GM18873 (cell line): ENCODE measurements around the gene CCAR1.
"Not testable (repeated sequence)": the region's sequence is repeated elsewhere in the genome, so short reads cannot be mapped to it uniquely, and the experiment has no call there.

Experiments
- ATAC-seq: cut with Tn5 transposase; IDR thresholded peaks from one replicate; pipeline ENCODE4 v1.9.1; 2021; ENCODE audit warnings: mild to moderate bottlenecking, moderate library complexity, moderate number of reproducible peaks; ENCODE audit not compliant: unreplicated experiment, low FRiP score

CCAR1 gene, protein sequence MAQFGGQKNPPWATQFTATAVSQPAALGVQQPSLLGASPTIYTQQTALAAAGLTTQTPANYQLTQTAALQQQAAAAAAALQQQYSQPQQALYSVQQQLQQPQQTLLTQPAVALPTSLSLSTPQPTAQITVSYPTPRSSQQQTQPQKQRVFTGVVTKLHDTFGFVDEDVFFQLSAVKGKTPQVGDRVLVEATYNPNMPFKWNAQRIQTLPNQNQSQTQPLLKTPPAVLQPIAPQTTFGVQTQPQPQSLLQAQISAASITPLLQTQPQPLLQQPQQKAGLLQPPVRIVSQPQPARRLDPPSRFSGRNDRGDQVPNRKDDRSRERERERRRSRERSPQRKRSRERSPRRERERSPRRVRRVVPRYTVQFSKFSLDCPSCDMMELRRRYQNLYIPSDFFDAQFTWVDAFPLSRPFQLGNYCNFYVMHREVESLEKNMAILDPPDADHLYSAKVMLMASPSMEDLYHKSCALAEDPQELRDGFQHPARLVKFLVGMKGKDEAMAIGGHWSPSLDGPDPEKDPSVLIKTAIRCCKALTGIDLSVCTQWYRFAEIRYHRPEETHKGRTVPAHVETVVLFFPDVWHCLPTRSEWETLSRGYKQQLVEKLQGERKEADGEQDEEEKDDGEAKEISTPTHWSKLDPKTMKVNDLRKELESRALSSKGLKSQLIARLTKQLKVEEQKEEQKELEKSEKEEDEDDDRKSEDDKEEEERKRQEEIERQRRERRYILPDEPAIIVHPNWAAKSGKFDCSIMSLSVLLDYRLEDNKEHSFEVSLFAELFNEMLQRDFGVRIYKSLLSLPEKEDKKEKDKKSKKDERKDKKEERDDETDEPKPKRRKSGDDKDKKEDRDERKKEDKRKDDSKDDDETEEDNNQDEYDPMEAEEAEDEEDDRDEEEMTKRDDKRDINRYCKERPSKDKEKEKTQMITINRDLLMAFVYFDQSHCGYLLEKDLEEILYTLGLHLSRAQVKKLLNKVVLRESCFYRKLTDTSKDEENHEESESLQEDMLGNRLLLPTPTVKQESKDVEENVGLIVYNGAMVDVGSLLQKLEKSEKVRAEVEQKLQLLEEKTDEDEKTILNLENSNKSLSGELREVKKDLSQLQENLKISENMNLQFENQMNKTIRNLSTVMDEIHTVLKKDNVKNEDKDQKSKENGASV

DNA sequence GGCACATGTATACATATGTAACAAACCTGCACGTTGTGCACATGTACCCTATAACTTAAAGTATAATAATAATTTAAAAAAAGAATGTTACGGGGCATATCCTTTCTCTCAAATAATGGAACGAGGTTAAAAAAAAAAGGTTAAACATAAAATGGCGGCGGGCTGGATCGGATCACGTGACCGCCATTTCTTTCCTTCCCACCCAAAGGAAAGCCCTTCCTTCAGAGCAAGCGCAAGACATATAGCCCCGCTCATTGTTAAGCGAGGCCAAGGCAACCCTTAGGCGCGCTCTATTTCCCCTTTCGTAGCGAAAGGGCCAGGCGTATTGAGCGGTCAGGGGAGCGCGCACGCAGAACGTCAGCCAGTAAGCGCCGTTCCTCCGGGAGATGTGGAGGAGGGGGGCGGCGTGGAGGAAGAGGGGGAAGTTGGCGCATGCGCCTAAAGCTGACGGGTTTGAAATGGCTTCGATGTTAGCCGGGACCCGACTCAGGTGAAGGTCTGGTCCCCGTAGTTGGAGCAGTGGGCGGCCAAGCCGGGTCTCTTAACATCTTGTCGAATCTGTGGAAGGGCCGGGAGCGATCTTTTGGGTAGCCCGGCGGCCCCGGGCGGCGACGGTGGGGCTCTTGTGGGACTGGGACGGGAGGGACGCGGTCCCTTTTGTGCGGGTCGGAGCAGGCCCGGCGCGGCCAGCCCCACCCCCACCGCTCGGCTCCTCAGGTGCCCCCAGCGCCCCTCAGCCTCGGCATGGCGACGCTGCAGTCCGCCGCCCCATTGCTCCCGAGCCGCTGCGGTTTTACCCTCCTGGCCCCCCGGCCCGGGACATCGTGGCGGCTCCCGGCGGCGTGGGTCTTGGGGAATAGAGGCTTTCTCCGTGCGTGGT, at the start of gene CCAR1:
Gene CCAR1, plus strand, starts transcription at position 447 of the 880 bp plus-strand sequence. CDS start 1,266 bp downstream, outside the sequence.
- peak; percentile 97 for ATAC-seq

DNA sequence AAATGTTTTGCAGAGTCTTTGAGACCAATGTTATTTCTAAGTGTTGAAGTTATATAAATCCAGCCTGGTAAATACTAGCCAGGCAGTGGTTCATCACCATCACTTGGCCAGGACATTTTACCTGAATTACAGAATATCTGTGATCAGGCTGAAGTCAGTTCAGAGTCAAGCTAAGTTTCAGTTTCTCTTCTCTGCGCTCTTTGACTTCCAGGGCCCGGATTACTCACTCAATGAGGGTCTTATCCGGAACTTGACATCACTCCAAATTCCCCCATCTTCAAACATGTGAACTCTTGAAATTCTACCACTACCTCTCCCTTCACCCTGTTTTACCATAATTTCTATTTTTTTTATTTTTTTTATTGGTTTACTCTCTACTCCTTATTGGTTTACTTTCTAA, 36.6 kb upstream of the CCAR1 start:
- peak; percentile 59 for ATAC-seq

DNA sequence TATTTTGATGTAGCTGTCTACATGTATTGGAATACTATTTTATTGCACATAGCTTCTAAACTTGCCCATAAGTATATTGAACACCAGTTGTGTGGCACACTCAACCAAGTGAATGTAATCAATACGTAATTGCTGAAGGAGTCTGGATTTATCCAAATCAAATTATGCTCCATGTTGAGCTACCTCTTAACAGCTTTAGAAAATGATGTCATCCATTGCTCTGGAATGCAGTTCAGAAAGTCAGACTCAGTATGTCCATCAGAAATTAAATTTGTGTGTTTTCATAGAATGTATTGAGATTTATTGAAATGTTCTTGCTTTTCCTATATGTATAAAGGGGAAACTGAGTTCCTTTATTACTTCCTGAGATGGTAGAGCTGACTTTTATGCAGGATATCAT, 25.0 kb upstream of the CCAR1 start:
- ATAC-seq: no peak

DNA sequence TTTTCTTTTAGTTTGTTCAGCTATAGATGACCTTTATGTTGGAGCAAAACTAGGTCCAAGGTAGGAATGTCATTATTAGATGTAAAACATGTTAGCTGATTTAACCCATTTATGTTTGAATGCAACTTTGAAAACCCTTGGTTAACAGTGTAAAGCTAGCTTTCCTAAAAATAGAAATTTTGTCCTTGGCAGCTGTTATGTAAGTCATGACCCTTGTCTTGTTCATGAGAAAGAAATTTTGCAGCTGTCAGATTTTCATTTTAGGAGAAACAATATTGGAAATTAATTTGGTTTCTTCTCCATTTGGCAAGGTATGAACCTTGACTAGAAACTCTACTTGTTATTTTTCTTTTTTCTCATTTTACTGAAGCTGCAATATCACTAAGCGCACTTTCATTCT, 23.9 kb upstream of the CCAR1 start:
- ATAC-seq: no peak

DNA sequence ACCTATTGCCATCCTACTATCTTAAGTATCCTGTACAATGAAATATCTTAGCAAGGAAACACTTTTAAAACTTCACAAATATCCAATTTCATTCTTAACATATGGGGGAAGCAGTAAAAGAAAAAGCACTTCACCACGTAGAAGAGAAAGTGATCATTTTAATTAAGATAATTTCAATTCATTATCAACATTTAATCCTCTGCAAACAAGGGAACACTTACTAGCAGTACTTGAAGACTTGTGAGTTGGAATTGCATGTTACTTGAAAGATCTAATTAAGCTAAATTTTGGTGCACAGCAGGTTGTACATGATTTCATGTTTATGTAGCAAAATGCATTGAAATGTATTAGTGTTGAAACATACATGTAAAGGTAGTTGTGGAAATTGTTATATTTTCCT, 20.8 kb upstream of the CCAR1 start:
- no peak for ATAC-seq

DNA sequence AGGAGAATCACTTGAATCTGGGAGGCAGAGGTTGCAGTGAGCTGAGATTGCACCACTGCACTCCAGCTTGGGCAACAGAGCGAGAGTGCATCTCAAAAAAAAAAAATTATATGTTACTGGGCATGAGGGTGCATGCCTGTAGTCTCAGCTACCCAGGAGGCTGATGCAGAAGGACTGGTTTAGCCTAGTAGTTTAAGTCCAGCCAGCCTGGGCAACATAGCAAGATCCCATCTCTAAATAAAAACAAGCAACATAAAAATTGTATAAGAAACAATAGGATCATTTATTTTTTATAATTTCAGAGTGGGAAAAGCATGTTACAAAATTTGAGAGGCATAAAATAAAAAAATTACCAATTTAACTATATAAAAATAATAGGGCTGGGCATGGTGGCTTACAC, 15.5 kb upstream of the CCAR1 start:
- no peak for ATAC-seq

DNA sequence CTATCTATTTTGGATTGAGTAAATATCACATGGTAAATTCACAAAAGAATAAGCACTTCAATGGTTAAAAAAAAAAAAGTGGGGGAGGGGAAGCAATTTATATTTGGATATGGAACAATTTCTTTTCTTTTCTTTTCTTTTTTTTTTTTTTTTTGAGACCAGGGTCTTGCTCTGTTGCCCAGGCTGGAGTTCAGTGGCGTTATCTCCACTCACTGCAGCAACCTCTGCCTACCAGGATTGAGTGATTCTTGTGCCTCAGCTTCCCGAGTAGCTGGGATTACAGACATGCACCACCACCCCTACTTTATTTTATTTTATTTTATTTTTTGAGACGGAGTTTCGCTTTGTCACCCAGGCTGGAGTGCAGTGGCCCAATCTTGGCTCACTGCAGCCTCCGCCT, 12.1 kb upstream of the CCAR1 start:
- not testable (repeated sequence) for ATAC-seq

DNA sequence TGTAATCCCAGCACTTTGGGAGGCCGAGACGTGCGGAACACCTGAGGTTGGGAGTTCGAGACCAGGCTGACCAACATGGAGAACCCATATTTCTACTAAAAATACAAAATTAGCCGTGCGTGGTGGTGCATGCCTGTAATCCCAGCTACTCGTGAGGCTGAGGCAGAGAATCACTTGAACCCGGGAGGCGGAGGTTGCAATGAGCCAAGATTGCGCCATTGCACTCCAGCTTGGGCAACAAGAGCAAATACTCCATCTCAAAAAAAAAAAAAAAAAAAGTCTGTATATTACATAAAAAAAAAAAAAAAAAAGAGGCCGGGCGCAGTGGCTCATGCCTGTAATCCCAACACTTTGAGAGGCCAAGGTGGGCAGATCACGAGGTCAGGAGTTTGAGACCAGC, 8.0 kb upstream of the CCAR1 start:
- not testable (repeated sequence) for ATAC-seq

DNA sequence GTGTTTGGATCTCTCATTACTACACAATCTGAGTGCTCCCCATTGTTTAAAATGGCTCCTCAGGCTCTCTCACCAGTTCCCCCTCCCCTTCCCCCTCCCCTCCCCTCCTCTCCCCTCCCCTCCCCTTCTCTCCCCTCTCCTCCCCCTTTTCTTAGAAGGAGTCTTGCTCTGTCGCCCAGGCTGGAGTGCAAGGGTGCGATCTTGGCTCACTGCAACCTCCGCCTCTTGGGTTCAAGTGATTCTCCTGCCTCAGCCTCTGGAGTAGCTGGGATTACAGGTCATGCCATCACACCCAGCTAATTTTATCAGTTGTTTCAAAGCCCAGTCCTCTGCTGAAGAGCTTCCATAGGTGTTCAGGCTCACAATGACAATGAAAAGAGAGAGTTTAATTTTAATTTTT, 3.6 kb upstream of the CCAR1 start:
- ATAC-seq: no peak

DNA sequence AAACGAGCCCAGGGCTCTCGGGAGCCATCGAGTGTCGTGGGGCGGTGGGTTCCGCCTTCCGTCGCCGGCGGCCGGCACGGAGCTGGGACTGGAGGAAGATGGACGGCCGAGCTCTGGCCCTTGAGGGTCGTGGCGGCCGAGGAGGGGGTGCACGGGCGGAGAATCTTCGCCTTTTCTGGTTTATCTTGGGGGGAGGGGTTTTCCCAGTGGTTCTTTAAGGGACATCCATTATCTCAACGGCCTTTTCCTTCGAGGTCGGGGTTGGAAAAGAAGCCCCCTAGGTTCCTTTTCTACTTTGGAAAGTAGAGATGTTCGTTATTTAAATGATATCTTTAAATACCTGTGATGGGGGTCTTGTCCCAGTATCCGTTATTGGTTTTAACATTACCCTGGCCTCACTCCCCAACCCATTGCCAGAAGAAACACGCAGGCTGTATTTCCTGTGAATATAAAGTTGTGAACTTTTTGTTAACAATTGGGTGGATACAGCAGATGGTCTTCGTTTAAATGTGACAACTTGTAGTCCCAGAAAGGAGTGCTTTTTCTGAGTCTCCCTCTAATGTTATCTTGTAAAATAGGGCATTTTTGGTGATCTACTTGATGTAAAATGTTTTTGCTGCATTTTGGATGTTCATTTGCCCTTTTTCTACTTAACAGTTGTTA, 765 bp downstream of the CCAR1 start:
- ATAC-seq: peak; percentile 14

DNA sequence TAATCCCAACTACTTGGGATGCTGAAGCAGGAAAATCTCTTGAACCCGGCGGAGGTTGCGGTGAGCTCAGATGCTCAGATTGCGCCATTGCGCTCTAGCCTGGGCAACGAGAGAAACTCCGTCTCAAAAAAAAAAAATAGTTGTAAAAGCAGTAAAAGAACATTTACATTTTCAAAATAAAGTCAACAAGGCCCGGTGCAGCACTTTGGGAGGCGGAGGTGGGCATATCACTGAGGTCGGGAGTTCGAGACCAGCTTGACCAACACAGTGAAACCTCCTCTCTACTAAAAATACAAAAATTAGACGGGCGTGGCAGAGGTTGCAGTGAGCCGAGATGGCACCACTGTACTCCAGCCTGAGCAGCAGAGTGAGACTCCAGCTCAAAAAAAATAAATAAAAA, 4.0 kb downstream of the CCAR1 start:
- no peak for ATAC-seq

DNA sequence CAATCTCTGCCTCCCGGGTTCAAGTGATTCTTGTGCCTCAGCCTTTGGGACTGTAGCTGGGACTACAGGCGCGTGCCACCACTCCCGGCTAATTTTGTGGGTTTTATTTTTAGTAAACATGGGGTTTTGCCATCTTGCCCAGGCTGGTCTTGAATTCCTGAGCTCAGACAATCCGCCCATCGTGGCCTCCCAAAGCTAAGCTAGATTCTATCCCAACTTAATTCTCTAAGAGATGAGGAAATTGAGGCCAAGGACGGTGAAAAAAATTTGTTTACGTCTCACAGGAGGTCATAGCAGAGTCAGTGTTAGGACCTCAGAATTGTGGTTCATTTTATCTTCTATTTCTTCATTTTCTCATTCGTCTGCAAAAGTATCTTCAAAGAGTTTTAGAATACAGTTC, 6.1 kb downstream of the CCAR1 start:
- ATAC-seq: no peak

DNA sequence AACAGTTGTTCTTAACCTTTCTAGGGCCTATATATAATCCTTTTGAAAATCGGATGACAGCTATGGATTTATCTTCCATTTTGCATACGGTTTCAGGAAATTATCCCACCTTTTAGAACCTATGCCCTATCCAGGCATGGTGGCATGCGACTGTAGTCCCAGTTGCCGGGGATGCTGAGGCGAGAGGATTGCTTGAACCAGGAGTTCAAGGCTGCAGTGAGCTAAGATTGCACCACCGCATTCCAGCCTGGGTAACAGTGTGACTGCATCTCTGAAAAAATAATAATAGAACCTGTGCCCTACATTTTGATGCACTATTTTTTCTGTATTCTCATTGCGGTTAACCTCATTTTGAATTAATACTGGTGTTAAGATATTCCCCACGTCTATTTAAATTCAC, 11.6 kb downstream of the CCAR1 start:
- no peak for ATAC-seq

DNA sequence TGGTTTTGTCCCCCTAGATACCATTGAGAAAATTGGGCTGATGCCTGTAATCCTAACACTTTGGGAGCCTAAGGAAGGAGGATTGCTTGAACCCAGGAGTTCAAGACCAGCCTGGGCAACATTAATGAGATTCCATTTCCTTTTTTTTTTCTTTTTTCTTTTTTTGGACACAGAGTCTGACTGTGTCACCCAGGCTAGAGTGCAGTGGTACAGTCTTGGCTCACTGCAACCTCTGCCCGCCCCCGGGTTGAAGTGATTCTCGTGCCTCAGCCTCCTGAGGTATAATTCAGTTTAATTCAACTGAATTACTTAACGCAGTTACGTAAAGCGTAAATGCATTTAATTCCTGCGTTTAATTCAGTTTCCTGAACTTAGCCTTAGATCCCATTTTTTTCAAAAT, 13.3 kb downstream of the CCAR1 start:
- no peak for ATAC-seq

DNA sequence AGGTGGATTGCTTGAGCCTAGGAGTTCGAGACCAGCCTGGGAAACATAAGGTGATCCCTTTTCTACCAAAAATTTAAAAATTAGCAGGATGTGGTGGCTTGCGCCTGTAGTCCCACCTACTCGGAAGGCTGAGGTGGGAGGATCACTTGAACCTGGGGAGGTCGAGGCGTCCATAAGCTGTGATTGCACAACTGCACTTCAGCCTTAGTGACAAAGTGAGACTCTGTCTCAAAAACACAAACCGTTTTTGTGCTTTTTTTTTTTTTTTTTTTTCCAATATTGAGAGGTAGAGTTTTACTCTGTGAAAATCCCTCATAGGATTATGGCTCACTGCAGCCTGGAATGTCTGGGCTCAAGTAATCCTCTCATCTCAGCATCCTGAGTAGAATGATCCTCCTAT, 14.1 kb downstream of the CCAR1 start:
- ATAC-seq: no peak

DNA sequence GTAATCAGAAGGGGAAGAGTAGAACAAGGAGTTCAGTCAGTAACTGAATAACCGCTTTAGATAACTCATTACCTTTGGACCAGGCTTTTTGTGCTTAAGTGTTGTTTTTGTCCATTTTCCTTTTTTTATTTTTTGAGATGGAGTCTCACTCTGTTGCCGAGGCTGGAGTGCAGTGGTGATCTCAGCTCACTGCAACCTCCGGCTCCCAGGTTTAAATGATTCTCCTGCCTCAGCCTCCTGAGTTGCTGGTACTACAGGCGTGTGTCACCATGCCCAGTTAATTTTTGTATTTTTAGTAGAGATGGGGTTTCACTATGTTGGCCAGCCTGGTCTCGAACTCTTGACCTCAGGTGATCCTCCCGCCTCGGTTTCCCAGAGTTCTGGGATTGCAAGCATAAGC, 14.7 kb downstream of the CCAR1 start:
- ATAC-seq: not testable (repeated sequence)

DNA sequence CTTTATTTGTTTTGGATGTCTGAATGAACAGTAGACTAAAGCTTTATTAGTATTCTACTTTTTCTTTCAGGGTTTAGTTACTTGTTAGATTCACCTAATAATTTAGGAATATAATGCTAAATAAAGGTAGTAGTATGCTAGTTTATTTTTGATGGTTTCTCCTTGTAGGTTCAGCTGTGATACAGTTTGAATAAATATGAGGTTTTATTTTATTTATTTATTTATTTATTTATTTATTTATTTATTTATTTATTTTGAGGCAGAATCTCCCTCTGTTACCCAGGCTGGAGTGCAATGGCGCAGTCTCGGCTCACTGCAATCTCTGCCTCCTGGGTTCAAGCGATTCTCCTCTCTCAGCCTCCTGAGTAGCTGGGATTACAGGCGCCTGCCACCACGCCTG, 19.6 kb downstream of the CCAR1 start:
- not testable (repeated sequence) for ATAC-seq

DNA sequence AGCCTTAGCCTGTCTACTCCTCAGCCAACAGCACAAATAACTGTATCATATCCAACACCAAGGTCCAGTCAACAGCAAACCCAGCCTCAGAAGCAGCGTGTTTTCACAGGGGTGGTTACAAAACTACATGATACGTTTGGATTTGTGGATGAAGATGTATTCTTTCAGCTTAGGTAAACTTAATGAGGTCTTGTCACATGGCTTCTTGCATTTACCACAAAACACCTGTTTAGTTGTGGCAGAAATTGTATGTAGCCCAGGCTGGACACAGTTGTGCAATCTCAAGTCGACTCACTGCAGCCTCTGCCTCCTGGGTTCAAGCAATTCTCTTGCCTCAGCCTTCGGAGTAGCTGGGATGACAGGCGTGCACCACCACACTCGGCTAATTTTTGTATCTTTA, 21.4 kb downstream of the CCAR1 start:
- ATAC-seq: no peak

DNA sequence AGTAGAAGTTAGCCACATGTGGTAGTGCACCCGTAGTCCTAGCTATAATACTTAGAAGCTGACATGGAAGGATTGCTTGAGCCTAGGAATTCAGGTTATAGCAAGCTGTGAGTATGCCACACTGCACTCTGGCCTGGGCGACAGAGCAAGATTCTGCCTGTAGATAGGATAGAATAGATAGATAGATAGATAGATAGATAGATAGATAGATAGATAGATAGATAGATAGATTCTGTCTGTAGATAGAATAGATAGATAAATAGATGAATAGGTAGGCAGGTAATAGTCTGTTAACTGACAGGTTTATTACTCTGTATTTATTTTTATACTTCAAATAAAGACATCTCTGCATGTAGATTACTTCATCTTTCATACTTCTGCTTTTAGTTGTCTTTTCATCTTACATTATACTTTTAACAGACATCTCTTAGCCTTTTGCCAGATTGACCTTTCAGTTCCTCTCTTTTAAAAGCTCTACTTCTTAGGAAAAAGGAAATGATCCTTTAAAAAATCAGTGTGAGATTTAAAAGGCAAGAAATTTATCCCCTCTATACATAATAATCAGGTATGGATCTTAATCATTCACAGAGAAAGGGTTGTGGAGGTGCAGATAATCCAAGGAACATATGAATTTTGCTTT, 31.8 kb downstream of the CCAR1 start:
- no peak for ATAC-seq
